IMR-90 (cell line): ENCODE measurements around the gene KRCC1.

Experiments used
- POLR2A ChIP-seq: IDR thresholded peaks from 2 replicates; pipeline ENCODE4 v1.6.1; 2012; ENCODE audit warnings: mild to moderate bottlenecking, low read depth, low read length
- RCOR1 ChIP-seq: IDR thresholded peaks from 2 replicates; pipeline ENCODE4 v1.6.1; 2012; ENCODE audit warnings: mild to moderate bottlenecking, low read length, improper control_type of control experiment; ENCODE audit not compliant: insufficient replicate concordance
- TF ChIP-seq, protein P1 (sequence below): conservative IDR thresholded peaks from 2 replicates; pipeline ENCODE4 v1.5.1; 2012; ENCODE audit warnings: mild to moderate bottlenecking, low read depth, low read length, improper control_type of control experiment

DNA sequence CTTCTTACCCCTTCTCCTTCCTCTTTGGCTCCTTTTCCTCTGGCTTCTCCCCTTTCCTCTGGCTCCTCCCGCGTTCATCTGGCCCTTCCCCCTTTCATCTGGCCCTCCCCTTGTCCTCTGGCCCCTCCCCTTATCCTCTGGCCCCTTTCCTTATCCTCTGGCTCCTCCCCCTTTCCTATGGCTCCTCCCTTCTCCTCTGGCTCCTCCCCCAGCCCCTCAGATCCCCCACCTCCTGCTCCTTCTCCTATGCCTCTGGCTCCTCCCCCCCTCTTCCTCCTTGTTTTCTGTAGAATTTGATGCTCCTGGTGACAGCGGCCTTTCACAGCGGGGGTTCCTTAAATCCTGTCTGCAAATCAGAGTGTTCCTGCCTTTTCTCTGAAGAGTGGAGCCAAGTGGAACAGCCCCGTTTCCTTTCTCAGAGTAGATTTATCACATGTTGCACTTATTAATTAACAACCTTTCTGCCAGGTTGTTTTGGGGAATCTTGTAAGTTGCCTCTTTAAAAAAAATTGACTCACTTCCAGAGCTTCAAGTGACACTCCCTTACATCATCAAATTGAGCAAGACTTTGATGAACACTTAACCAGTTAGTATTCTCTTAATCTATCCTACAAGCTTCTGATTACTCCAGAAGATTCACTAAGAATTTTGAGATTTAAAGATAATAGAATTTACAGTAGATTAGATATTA lies 44.4 kb upstream of the KRCC1 start:
- no peak for TF ChIP-seq RCOR1
- no peak for TF ChIP-seq POLR2A
- TF ChIP-seq, protein P1, sequence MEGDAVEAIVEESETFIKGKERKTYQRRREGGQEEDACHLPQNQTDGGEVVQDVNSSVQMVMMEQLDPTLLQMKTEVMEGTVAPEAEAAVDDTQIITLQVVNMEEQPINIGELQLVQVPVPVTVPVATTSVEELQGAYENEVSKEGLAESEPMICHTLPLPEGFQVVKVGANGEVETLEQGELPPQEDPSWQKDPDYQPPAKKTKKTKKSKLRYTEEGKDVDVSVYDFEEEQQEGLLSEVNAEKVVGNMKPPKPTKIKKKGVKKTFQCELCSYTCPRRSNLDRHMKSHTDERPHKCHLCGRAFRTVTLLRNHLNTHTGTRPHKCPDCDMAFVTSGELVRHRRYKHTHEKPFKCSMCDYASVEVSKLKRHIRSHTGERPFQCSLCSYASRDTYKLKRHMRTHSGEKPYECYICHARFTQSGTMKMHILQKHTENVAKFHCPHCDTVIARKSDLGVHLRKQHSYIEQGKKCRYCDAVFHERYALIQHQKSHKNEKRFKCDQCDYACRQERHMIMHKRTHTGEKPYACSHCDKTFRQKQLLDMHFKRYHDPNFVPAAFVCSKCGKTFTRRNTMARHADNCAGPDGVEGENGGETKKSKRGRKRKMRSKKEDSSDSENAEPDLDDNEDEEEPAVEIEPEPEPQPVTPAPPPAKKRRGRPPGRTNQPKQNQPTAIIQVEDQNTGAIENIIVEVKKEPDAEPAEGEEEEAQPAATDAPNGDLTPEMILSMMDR = no peak
